ENCODE results near the gene MRPL36. TPM values are rescaled to one million over a fixed set of nuclear protein-coding genes. Genes with fewer than 3 reads are reported as not detected.
"Not testable (repeated sequence)": the region's sequence is repeated elsewhere in the genome, so short reads cannot be mapped to it uniquely, and the experiment has no call there.

Gene MRPL36
- total RNA-seq = 28.7 TPM

DNA sequence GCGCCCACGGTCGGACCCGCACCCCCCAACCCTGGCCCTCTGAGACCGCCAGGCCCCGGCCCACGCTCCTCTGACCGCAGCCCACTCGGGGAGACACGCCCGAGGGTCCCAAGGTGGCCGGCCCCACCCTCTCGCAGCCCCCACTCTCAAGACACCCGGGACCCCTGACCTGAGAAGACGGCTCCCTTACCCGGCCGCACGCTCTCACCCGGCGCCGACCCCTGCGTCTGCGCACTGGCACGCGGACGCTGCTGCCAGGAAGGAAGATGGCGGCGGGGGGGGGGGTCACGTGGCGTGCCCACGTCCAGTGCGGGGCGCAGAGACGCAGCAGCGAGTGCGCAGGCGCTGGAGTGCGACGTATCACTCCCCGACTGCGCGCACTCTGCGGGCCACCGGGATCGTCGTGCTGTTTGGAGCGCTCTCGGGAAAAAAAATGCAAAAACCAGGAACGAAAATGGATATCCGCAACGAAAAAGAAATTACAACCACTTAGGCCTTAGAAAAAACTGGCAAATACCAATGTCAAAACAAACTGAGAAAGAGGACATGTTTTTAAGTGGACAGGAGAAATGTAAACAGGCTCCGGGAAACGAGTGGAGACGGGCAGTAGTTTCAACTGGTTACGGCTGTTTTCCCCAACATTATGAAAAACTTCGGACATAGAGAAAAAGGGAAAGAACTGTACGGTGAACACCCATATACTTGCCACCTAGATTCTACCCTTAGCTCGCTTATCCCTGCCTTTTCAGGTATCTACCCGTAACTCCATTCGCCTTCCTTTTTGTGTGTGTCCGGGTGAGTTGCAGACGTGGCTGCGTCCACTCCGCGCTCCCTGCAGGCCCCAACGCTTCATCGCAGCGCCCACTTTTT lies at the start of gene MRPL36:
TSS of gene MRPL36 (minus strand) at position 236 of the 870 bp plus-strand sequence. CDS start 902 bp downstream, outside the sequence.
- H3K27me3 ChIP-seq (ENCODE audit: control insufficient read depth in 3 of 3, insufficient read depth in 3 of 3, low read length in 3 of 3) = no peaks in the 10 kb centered on the region
- H3K4me3 ChIP-seq (ENCODE audit: low read length in 3 of 3) = peak within 1 kb of the TSS; percentile 85 to 96 (median 95)
- peaks cover 30 to 54% (median 38%) of the 10 kb centered on the region in 3 donors for H3K4me1 ChIP-seq (ENCODE audit: control insufficient read depth in 3 of 3, insufficient read depth in 3 of 3, low read length in 3 of 3)
- H3K36me3 ChIP-seq (ENCODE audit: control insufficient read depth in 3 of 3, insufficient read depth in 3 of 3, low read length in 3 of 3) = peaks cover 40 to 43% (median 41%) of the 10 kb centered on the region in 3 donors
- H3K27ac ChIP-seq (ENCODE audit: low read depth, low read length) = peak within 1 kb of the TSS; percentile 61
- no peaks in the 10 kb centered on the region for H3K9me3 ChIP-seq (ENCODE audit: control insufficient read depth in 3 of 3, low read length in 3 of 3)
- H3K9ac ChIP-seq (ENCODE audit: low read depth in 1 of 3, low read length in 3 of 3) = peak within 1 kb of the TSS; percentile 88 to 96 (median 93)

DNA sequence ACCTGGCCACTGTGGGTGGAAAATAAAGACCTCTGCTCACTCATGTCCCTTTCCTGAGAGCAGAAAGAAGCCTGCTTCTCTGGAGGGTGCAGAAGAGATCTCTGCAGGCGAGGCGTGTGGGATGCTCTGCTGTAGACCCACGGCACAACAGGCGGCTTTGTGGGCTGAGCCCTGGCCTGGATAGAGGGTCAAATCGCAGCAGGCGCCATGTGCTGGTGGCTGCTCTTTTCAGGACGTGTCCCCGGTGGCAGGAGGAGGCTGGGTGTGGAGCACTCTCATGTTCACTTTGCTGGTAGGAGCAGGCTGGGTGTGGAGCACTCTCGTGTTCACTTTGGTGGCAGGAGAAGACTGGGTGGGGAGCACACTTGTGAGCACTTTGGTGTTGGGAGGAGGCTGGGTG lies 48.0 kb upstream of the MRPL36 start:
- Histone ChIP-seq H3K4me1 (ENCODE audit: control insufficient read depth in 3 of 3, insufficient read depth in 3 of 3, low read length in 3 of 3) (peaks cover 0 to 4% (median 0%) of the 10 kb centered on the region in 3 donors), H3K4me3 (ENCODE audit: low read length in 3 of 3) (no peak overlapping the region), H3K36me3 (ENCODE audit: control insufficient read depth in 3 of 3, insufficient read depth in 3 of 3, low read length in 3 of 3) (no peaks in the 10 kb centered on the region), H3K27ac (ENCODE audit: low read depth, low read length) (no peak overlapping the region), H3K27me3 (ENCODE audit: control insufficient read depth in 3 of 3, insufficient read depth in 3 of 3, low read length in 3 of 3) (peaks cover 35 to 50% (median 42%) of the 10 kb centered on the region in 3 donors), H3K9me3 (ENCODE audit: control insufficient read depth in 3 of 3, low read length in 3 of 3) (no peaks in the 10 kb centered on the region), H3K9ac (ENCODE audit: low read depth in 1 of 3, low read length in 3 of 3) (no peak overlapping the region)

DNA sequence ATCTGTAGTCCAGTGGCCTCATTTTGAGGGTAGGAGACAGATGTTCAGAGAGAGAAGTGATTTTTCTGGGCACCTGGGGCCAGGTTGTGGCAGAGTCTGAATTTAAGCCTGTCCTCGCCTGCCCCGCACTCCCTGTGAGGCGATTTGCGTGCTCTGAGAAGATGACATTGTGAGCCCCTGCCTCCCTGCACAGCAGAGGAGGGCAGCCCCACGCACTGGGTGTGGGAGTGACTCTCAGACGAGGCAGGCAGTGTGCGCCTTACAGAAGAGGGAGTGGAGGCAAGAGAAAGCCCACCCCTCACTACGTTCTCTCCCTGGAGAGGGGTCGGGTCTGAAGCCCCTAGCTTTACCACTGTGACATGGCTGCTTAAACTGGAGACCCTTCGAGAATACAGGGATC lies 47.4 kb upstream of the MRPL36 start:
- Histone ChIP-seq H3K9me3 (ENCODE audit: control insufficient read depth in 3 of 3, low read length in 3 of 3) (no peaks in the 10 kb centered on the region), H3K27me3 (ENCODE audit: control insufficient read depth in 3 of 3, insufficient read depth in 3 of 3, low read length in 3 of 3) (peaks cover 32 to 46% (median 38%) of the 10 kb centered on the region in 3 donors), H3K9ac (ENCODE audit: low read depth in 1 of 3, low read length in 3 of 3) (no peak overlapping the region), H3K36me3 (ENCODE audit: control insufficient read depth in 3 of 3, insufficient read depth in 3 of 3, low read length in 3 of 3) (no peaks in the 10 kb centered on the region), H3K4me3 (ENCODE audit: low read length in 3 of 3) (no peak overlapping the region), H3K4me1 (ENCODE audit: control insufficient read depth in 3 of 3, insufficient read depth in 3 of 3, low read length in 3 of 3) (peaks cover 0 to 4% (median 0%) of the 10 kb centered on the region in 3 donors), H3K27ac (ENCODE audit: low read depth, low read length) (no peak overlapping the region)

DNA sequence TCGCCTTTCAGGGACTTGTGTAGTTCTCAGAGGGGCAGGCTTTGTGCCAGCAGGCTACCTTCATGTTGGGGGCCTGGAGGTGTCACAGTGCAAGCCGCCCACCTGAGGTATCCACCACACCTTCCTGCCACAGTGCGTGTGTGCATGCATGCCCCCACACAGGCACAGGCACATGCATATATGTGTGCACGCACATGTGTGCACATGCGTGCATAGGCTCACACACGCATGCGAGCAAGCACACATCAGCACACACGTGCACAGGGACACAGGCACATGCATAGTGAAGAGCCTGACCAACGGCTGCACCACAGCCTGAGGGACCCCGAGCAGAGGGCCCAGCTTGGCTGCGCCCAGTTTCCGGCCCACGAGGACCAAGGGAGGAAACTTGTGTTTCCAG lies 46.9 kb upstream of the MRPL36 start:
- Histone ChIP-seq H3K36me3 (ENCODE audit: control insufficient read depth in 3 of 3, insufficient read depth in 3 of 3, low read length in 3 of 3) (no peaks in the 10 kb centered on the region), H3K9me3 (ENCODE audit: control insufficient read depth in 3 of 3, low read length in 3 of 3) (no peaks in the 10 kb centered on the region), H3K27me3 (ENCODE audit: control insufficient read depth in 3 of 3, insufficient read depth in 3 of 3, low read length in 3 of 3) (peaks cover 27 to 41% (median 33%) of the 10 kb centered on the region in 3 donors), H3K27ac (ENCODE audit: low read depth, low read length) (no peak overlapping the region), H3K4me1 (ENCODE audit: control insufficient read depth in 3 of 3, insufficient read depth in 3 of 3, low read length in 3 of 3) (peaks cover 0 to under 1% (median 0%) of the 10 kb centered on the region in 3 donors), H3K9ac (ENCODE audit: low read depth in 1 of 3, low read length in 3 of 3) (no peak overlapping the region), H3K4me3 (ENCODE audit: low read length in 3 of 3) (no peak overlapping the region)

DNA sequence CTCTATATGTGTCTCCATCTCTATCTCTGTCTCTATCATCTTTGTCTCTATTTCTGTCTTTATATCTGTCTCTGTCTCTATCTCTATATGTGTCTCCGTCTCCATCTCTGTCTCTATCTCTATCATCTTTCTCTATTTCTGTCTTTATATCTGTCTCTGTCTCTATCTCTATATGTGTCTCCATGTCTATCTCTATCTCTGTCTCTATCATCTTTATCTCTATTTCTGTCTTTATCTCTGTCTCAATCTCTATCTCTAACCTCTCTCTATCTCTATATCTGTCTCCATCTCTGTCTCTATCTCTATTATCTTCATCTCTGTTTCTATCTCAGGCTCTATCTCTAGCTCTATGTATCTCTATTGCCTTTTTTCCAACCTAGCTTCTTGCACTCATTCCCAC lies 46.1 kb upstream of the MRPL36 start:
- no peaks in the 10 kb centered on the region for H3K9me3 ChIP-seq (ENCODE audit: control insufficient read depth in 3 of 3, low read length in 3 of 3)

DNA sequence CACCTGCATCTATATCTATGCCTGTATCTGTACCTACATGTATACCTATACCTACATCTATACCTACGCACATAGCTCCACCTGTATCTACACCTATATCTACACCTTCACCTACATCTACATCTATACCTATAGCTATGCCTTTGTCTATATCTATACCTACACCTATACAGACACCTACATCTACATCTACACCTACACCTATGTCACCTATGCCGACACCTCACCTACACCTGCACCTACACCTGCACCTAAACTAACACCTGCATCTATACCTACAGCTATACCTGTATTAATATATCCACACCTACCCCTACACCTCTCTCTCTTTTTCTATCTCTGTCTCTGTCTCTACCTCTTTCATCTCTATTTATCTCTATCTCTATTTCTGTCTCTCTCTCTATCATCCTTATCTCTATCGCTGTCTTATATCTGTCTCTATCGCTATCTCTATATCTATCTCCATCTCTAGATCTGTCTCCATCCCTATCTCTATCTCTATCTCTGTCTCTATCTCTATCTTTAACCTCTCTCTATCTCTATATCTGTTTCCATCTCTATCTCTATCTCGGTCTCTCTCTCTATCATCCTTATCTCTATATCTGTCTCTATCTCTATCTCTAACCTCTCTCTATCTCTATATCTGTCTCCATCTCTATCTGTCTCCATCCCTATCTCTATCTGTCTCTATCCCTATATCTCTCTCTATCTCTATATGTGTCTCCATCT lies 45.2 kb upstream of the MRPL36 start:
- H3K27ac ChIP-seq (ENCODE audit: low read depth, low read length) = no peak overlapping the region
- no peak overlapping the region for H3K4me3 ChIP-seq (ENCODE audit: low read length in 3 of 3)

More for the DNA sequence above, 46.1 kb upstream of the MRPL36 start:
- Histone ChIP-seq H3K27ac (ENCODE audit: low read depth, low read length) (no peak overlapping the region), H3K27me3 (ENCODE audit: control insufficient read depth in 3 of 3, insufficient read depth in 3 of 3, low read length in 3 of 3) (peaks cover 26 to 41% (median 32%) of the 10 kb centered on the region in 3 donors), H3K4me3 (ENCODE audit: low read length in 3 of 3) (no peak overlapping the region), H3K9ac (ENCODE audit: low read depth in 1 of 3, low read length in 3 of 3) (no peak overlapping the region), H3K36me3 (ENCODE audit: control insufficient read depth in 3 of 3, insufficient read depth in 3 of 3, low read length in 3 of 3) (no peaks in the 10 kb centered on the region), H3K4me1 (ENCODE audit: control insufficient read depth in 3 of 3, insufficient read depth in 3 of 3, low read length in 3 of 3) (no peaks in the 10 kb centered on the region)

DNA sequence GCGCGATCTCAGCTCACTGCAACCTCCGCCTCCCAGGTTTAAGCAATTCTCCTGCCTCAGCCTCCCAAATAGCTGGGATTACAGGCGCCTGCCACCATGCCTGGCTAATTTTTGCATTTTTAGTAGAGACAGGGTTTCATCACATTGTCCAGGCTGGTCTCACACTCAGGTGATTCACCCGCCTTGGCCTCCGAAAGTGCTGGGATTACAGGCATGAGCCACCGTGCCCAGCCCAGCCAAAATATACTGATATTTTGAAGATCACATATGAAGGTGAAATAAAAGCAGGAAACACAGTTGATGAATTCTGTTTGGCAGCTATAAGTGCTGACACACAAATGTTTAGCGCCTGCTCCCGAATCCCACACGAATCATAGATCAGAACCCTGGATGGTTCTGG lies 44.1 kb upstream of the MRPL36 start:
- not testable (repeated sequence) for H3K4me1 ChIP-seq (ENCODE audit: control insufficient read depth in 3 of 3, insufficient read depth in 3 of 3, low read length in 3 of 3); H3K36me3 ChIP-seq (ENCODE audit: control insufficient read depth in 3 of 3, insufficient read depth in 3 of 3, low read length in 3 of 3); H3K27ac ChIP-seq (ENCODE audit: low read depth, low read length); H3K4me3 ChIP-seq (ENCODE audit: low read length in 3 of 3); H3K9me3 ChIP-seq (ENCODE audit: control insufficient read depth in 3 of 3, low read length in 3 of 3); H3K9ac ChIP-seq (ENCODE audit: low read depth in 1 of 3, low read length in 3 of 3)
- H3K27me3 ChIP-seq (ENCODE audit: control insufficient read depth in 3 of 3, insufficient read depth in 3 of 3, low read length in 3 of 3) = peaks cover 14 to 34% (median 22%) of the 10 kb centered on the region in 3 donors

More for the DNA sequence above, 45.2 kb upstream of the MRPL36 start:
- Histone ChIP-seq H3K4me1 (ENCODE audit: control insufficient read depth in 3 of 3, insufficient read depth in 3 of 3, low read length in 3 of 3) (no peaks in the 10 kb centered on the region), H3K27me3 (ENCODE audit: control insufficient read depth in 3 of 3, insufficient read depth in 3 of 3, low read length in 3 of 3) (peaks cover 23 to 41% (median 31%) of the 10 kb centered on the region in 3 donors), H3K9ac (ENCODE audit: low read depth in 1 of 3, low read length in 3 of 3) (no peak overlapping the region), H3K9me3 (ENCODE audit: control insufficient read depth in 3 of 3, low read length in 3 of 3) (no peaks in the 10 kb centered on the region), H3K36me3 (ENCODE audit: control insufficient read depth in 3 of 3, insufficient read depth in 3 of 3, low read length in 3 of 3) (no peaks in the 10 kb centered on the region)

DNA sequence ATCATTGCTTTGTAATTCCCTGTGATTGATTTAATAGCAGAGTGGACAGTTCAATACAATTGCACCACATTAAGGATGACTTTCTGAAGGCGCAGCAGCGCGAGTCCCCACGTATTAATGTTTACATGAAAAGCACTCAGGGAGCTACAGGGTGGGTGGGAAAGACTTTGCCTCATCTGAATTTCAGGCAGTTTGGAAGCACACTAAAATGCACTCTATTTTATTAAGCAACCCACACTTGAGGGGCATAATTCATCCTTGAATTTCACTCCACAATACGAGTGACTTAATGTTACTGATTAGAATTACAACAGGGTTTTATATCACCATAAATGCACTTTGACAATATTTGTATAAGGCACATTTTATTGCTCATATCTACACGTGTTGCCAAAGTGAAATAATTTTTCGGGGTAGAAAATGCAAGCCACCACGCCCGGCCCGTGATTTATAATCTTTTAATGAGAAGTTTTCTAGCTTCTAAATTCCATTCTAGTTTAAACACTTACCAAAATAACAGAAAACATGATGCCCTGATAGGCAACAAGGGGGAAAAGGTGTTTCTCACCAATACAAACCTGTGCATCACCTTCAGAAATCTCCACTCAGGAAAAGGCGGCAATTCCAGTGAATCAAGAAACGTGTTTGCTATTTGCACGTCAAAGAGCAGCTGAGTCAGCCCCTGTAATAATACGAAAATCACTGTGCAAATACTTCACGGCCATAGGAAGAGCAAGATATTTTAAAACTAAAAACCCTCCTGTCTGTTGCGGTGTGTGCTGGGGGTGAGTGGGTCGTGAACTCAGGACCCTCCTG lies 42.6 kb upstream of the MRPL36 start:
- no peaks in the 10 kb centered on the region for H3K4me1 ChIP-seq (ENCODE audit: control insufficient read depth in 3 of 3, insufficient read depth in 3 of 3, low read length in 3 of 3)
- no peaks in the 10 kb centered on the region for H3K36me3 ChIP-seq (ENCODE audit: control insufficient read depth in 3 of 3, insufficient read depth in 3 of 3, low read length in 3 of 3)
- no peak overlapping the region for H3K4me3 ChIP-seq (ENCODE audit: low read length in 3 of 3)
- H3K27ac ChIP-seq (ENCODE audit: low read depth, low read length) = no peak overlapping the region
- H3K9ac ChIP-seq (ENCODE audit: low read depth in 1 of 3, low read length in 3 of 3) = no peak overlapping the region
- peaks cover 8 to 21% (median 16%) of the 10 kb centered on the region in 3 donors for H3K27me3 ChIP-seq (ENCODE audit: control insufficient read depth in 3 of 3, insufficient read depth in 3 of 3, low read length in 3 of 3)
- no peaks in the 10 kb centered on the region for H3K9me3 ChIP-seq (ENCODE audit: control insufficient read depth in 3 of 3, low read length in 3 of 3)

DNA sequence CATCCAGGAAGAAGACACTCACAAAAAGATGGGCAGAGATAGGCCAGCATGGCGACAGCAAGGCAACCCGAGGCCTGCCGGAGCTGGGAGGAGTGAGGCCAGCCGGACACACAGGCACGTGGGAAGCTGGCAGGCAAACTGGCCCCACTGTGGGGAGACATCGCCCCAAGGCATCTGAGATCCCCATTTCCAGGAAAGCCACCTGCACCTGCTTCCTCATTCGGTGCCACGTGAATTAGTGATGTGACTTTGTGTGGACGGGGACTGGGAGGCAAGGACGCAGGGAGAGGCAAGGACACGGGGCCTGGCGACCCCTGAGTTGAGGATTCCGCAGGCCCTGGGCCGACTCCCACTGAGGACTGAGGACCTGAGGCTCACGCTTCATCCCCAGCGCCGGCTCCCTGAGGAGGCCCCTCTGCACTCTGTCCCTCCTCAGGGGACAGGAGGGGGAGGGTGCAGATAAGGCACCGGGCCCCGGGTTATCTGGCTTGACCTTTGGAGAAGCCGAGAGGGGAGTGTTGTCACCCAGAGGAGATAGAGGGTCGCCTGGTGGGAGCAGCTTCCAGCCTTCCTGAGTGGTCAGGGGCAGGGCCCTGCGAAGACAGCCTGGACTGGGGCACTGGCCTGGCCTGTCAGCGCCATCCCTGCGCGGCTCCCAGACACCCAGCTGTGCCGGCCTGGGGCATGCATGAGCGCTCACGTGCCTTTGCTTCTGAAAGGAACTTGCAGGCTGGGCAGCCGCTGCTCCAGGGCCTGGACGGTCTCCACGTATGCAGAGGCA lies 41.3 kb upstream of the MRPL36 start:
- H3K27me3 ChIP-seq (ENCODE audit: control insufficient read depth in 3 of 3, insufficient read depth in 3 of 3, low read length in 3 of 3) = peaks cover 12 to 24% (median 21%) of the 10 kb centered on the region in 3 donors
- no peaks in the 10 kb centered on the region for H3K4me1 ChIP-seq (ENCODE audit: control insufficient read depth in 3 of 3, insufficient read depth in 3 of 3, low read length in 3 of 3)
- H3K27ac ChIP-seq (ENCODE audit: low read depth, low read length) = no peak overlapping the region

More for the DNA sequence above, 41.3 kb upstream of the MRPL36 start:
- H3K36me3 ChIP-seq (ENCODE audit: control insufficient read depth in 3 of 3, insufficient read depth in 3 of 3, low read length in 3 of 3) = no peaks in the 10 kb centered on the region
- no peak overlapping the region for H3K4me3 ChIP-seq (ENCODE audit: low read length in 3 of 3)
- H3K9ac ChIP-seq (ENCODE audit: low read depth in 1 of 3, low read length in 3 of 3) = no peak overlapping the region
- no peaks in the 10 kb centered on the region for H3K9me3 ChIP-seq (ENCODE audit: control insufficient read depth in 3 of 3, low read length in 3 of 3)
